HEK293 (cell line): ENCODE results near the gene LCOR.

ENCODE experiments used
- CTCF ChIA-PET: fragments of 350-600 bp; formaldehyde crosslinking; extraction: SDS; loops from one replicate; lab custom pipeline; 2021; ENCODE audit warnings: antibody characterized with exemption; lab: Yijun Ruan, JAX
- POLR2A ChIA-PET: fragments of 300-600 bp; formaldehyde crosslinking; extraction: SDS; loops from one replicate; lab custom pipeline; 2020; ENCODE audit warnings: antibody characterized with exemption, inconsistent platforms; lab: Yijun Ruan, JAX
- H3K27ac ChIP-seq: fragments of 200-500 bp; sonication (Bioruptor generic); 2 replicates; pipeline ENCODE4 v1.5.1; 2014; ENCODE audit warnings: low read depth, low read length, control low read depth, inconsistent platforms; ENCODE audit errors: extremely low read depth
- H3K36me3 ChIP-seq, 2 experiments: fragments of 200-500 bp in 1 of 2; sonication (Bioruptor generic) in 1 of 2; 1 replicate in 1 of 2; 2 replicates in 1 of 2; pipeline ENCODE4 v1.5.1; 2014 to 2017; ENCODE audit warnings: inconsistent platforms in 2 of 2, low read length in 2 of 2; ENCODE audit not compliant: control insufficient read depth in 2 of 2, insufficient read depth in 1 of 2
- H3K4me1 ChIP-seq: fragments of 200-500 bp; sonication (Bioruptor generic); 2 replicates; pipeline ENCODE4 v1.5.1; 2014; ENCODE audit warnings: mild to moderate bottlenecking, low read length, inconsistent platforms; ENCODE audit not compliant: control insufficient read depth, insufficient read depth
- H3K4me3 ChIP-seq: 2 replicates; pipeline ENCODE4 v1.5.1; 2011; ENCODE audit warnings: low read depth, mild to moderate bottlenecking, control low read depth, low read length, moderate library complexity
- H3K9me3 ChIP-seq: fragments of 200-500 bp; sonication (Bioruptor generic); 2 replicates; pipeline ENCODE4 v1.5.1; 2014; ENCODE audit warnings: low read depth, low read length, inconsistent platforms; ENCODE audit not compliant: control insufficient read depth, insufficient read depth
- BCL11A ChIP-seq: fragments of 450-650 bp; formaldehyde crosslinking; IDR thresholded peaks from 2 replicates; pipeline ENCODE4 v1.5.1; 2016; ENCODE audit warnings: low read depth, missing biosample characterization, missing genetic modification characterization
- FEZF1 ChIP-seq: fragments of 450-650 bp; formaldehyde crosslinking; IDR thresholded peaks from 2 replicates; pipeline ENCODE4 v1.5.1; 2016; ENCODE audit warnings: missing biosample characterization, missing genetic modification characterization
- GLI2 ChIP-seq: fragments of 450-650 bp; formaldehyde crosslinking; IDR thresholded peaks from 2 replicates; pipeline ENCODE4; 2017; ENCODE audit warnings: missing biosample characterization, missing genetic modification characterization, low read depth, borderline replicate concordance
- GLIS1 ChIP-seq: fragments of 450-650 bp; formaldehyde crosslinking; IDR thresholded peaks from 2 replicates; pipeline ENCODE4 v1.5.1; 2016; ENCODE audit warnings: missing biosample characterization, missing genetic modification characterization
- ZBTB21 ChIP-seq: fragments of 450-650 bp; formaldehyde crosslinking; IDR thresholded peaks from 2 replicates; pipeline ENCODE4 v1.5.1; 2017; ENCODE audit warnings: missing biosample characterization, missing genetic modification characterization
- ZBTB44 ChIP-seq: fragments of 450-650 bp; IDR thresholded peaks from 2 replicates; pipeline ENCODE4 v1.5.1; 2018; ENCODE audit warnings: missing biosample characterization, mild to moderate bottlenecking, missing genetic modification characterization
- ZBTB6 ChIP-seq: fragments of 450-650 bp; formaldehyde crosslinking; IDR thresholded peaks from 2 replicates; pipeline ENCODE4 v1.5.1; 2017; ENCODE audit warnings: missing biosample characterization, missing genetic modification characterization
- ZNF133 ChIP-seq: fragments of 450-650 bp; formaldehyde crosslinking; IDR thresholded peaks from 2 replicates; pipeline ENCODE4 v1.5.1; 2016; ENCODE audit warnings: missing biosample characterization, missing genetic modification characterization
- ZNF138 ChIP-seq: fragments of 450-650 bp; formaldehyde crosslinking; IDR thresholded peaks from 2 replicates; pipeline ENCODE4 v1.5.1; 2016; ENCODE audit warnings: missing biosample characterization, missing genetic modification characterization, borderline replicate concordance
- ZNF184 ChIP-seq: fragments of 450-650 bp; IDR thresholded peaks from 2 replicates; pipeline ENCODE4 v1.5.1; 2018; ENCODE audit warnings: missing biosample characterization, mild to moderate bottlenecking, missing genetic modification characterization
- ZNF48 ChIP-seq: fragments of 450-650 bp; formaldehyde crosslinking; IDR thresholded peaks from 2 replicates; pipeline ENCODE4 v1.5.1; 2016; ENCODE audit warnings: missing biosample characterization, missing genetic modification characterization
- ZNF548 ChIP-seq: fragments of 450-650 bp; formaldehyde crosslinking; IDR thresholded peaks from 2 replicates; pipeline ENCODE4 v1.5.1; 2016; ENCODE audit warnings: missing biosample characterization, missing genetic modification characterization
- ZNF558 ChIP-seq: fragments of 450-650 bp; formaldehyde crosslinking; IDR thresholded peaks from 2 replicates; pipeline ENCODE4 v1.5.1; 2016; ENCODE audit warnings: missing biosample characterization, missing genetic modification characterization
- ZNF624 ChIP-seq: fragments of 450-650 bp; formaldehyde crosslinking; IDR thresholded peaks from 2 replicates; pipeline ENCODE4 v1.5.1; 2017; ENCODE audit warnings: missing biosample characterization, missing genetic modification characterization
- ZNF843 ChIP-seq: fragments of 450-650 bp; formaldehyde crosslinking; IDR thresholded peaks from 2 replicates; pipeline ENCODE4 v1.5.1; 2016; ENCODE audit warnings: missing biosample characterization, missing genetic modification characterization
- ZSCAN18 ChIP-seq: fragments of 450-650 bp; formaldehyde crosslinking; IDR thresholded peaks from 2 replicates; pipeline ENCODE4 v1.5.1; 2016; ENCODE audit warnings: missing biosample characterization, missing genetic modification characterization
- ZXDB ChIP-seq: fragments of 450-650 bp; formaldehyde crosslinking; IDR thresholded peaks from 2 replicates; pipeline ENCODE4 v1.5.1; 2016; ENCODE audit warnings: missing biosample characterization, missing genetic modification characterization
- TF ChIP-seq, protein P1 (sequence below): fragments of 450-650 bp; formaldehyde crosslinking; IDR thresholded peaks from 2 replicates; pipeline ENCODE4 v1.5.1; 2017; ENCODE audit warnings: missing biosample characterization, mild to moderate bottlenecking, missing genetic modification characterization, moderate library complexity
- TF ChIP-seq, protein P2 (sequence below): fragments of 450-650 bp; formaldehyde crosslinking; IDR thresholded peaks from 2 replicates; pipeline ENCODE4 v1.5.1; 2017; ENCODE audit warnings: missing biosample characterization, missing genetic modification characterization
- TF ChIP-seq, protein P3 (sequence below): fragments of 450-650 bp; formaldehyde crosslinking; IDR thresholded peaks from 2 replicates; pipeline ENCODE4 v1.5.1; 2016; ENCODE audit warnings: missing biosample characterization, missing genetic modification characterization
- TF ChIP-seq, protein P4 (sequence below): fragments of 450-650 bp; formaldehyde crosslinking; IDR thresholded peaks from 2 replicates; pipeline ENCODE4 v1.5.1; 2016; ENCODE audit warnings: missing biosample characterization, missing genetic modification characterization

LCOR gene

GRCh38 chr10:97013568-97013967, 181.5 kb downstream of the LCOR start (continued):
- TF ChIP-seq ZNF558 (tag by site-specific recombination): no peak
- TF ChIP-seq GLI2 (tag by site-specific recombination): no peak
- TF ChIP-seq ZNF843 (tag by site-specific recombination): no peak
- TF ChIP-seq, all 188 proteins: peak for 0

- ChIA-PET CTCF (interaction anchor here (0.7 kb wide), 2 partner anchors 519 to 638 kb away, joined by 3 to 4 read pairs; no protein-coding TSS in a partner anchor), POLR2A (no interaction called here)
- no peaks in the 10 kb centered on the region for H3K36me3 ChIP-seq
- H3K9me3 ChIP-seq: no peaks in the 10 kb centered on the region
- no peak overlapping the region for H3K27ac ChIP-seq
- no peak for TF ChIP-seq ZNF548
- no peak for TF ChIP-seq ZXDB (tag by site-specific recombination)
- TF ChIP-seq, protein P1, sequence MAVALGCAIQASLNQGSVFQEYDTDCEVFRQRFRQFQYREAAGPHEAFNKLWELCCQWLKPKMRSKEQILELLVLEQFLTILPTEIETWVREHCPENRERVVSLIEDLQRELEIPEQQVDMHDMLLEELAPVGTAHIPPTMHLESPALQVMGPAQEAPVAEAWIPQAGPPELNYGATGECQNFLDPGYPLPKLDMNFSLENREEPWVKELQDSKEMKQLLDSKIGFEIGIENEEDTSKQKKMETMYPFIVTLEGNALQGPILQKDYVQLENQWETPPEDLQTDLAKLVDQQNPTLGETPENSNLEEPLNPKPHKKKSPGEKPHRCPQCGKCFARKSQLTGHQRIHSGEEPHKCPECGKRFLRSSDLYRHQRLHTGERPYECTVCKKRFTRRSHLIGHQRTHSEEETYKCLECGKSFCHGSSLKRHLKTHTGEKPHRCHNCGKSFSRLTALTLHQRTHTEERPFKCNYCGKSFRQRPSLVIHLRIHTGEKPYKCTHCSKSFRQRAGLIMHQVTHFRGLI (tag by site-specific recombination): no peak
- TF ChIP-seq, all 188 proteins: peak for 0
- no peaks in the 10 kb centered on the region for H3K4me1 ChIP-seq
- H3K4me3 ChIP-seq: no peak overlapping the region
Measured at GRCh38 chr10:97013983-97014382, 181.9 kb downstream of the LCOR start.

DNA sequence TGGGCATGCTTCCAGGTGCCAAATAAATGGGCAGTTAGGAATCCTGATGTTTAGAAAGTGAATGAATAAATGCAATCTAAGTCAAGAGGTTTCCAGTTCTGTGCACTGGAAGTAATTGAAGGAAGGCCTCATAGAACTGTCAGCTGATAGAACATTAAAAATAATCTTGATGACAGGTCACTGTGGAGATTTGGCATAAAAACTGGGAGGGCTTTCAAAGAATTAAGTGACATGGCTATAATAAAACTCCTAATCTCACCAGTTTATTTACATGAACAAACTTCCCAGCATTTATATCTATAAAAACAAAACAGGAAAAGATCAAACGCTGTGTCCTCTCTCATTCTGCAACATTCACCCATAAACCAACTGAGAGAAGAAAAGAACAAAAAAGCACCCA, 183.1 kb downstream of the LCOR start:
- ChIA-PET CTCF (interaction anchor here (0.6 to 1.1 kb wide), 3 partner anchors 10 to 102 kb away, joined by 4 to 6 read pairs (median 4); no protein-coding TSS in a partner anchor), POLR2A (no interaction called here)
- Histone ChIP-seq H3K4me3 (no peak overlapping the region), H3K4me1 (no peaks in the 10 kb centered on the region), H3K36me3 (no peaks in the 10 kb centered on the region), H3K9me3 (no peaks in the 10 kb centered on the region), H3K27ac (no peak overlapping the region)
- TF ChIP-seq GLIS1 (tag by site-specific recombination) (no peak), ZBTB6 (no peak), ZNF184 (tag by site-specific recombination) (no peak), ZNF843 (tag by site-specific recombination) (0 out of 2 replicates have a peak, but pooled peaks have one; percentile 44), FEZF1 (peak; percentile 83), ZNF48 (tag by site-specific recombination) (no peak), ZNF624 (tag by site-specific recombination) (no peak), ZBTB21 (tag by site-specific recombination) (no peak), ZBTB44 (no peak), ZNF133 (no peak), ZNF138 (tag by site-specific recombination) (no peak), BCL11A (tag by site-specific recombination) (no peak), ZSCAN18 (tag by site-specific recombination) (no peak)
- TF ChIP-seq, protein P2, sequence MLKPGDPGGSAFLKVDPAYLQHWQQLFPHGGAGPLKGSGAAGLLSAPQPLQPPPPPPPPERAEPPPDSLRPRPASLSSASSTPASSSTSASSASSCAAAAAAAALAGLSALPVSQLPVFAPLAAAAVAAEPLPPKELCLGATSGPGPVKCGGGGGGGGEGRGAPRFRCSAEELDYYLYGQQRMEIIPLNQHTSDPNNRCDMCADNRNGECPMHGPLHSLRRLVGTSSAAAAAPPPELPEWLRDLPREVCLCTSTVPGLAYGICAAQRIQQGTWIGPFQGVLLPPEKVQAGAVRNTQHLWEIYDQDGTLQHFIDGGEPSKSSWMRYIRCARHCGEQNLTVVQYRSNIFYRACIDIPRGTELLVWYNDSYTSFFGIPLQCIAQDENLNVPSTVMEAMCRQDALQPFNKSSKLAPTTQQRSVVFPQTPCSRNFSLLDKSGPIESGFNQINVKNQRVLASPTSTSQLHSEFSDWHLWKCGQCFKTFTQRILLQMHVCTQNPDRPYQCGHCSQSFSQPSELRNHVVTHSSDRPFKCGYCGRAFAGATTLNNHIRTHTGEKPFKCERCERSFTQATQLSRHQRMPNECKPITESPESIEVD: peak; percentile 69
- TF ChIP-seq, protein P3, sequence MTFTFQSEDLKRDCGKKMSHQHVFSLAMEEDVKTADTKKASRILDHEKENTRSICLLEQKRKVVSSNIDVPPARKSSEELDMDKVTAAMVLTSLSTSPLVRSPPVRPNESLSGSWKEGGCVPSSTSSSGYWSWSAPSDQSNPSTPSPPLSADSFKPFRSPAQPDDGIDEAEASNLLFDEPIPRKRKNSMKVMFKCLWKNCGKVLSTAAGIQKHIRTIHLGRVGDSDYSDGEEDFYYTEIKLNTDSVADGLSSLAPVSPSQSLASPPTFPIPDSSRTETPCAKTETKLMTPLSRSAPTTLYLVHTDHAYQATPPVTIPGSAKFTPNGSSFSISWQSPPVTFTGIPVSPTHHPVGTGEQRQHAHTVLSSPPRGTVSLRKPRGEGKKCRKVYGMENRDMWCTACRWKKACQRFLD (tag by site-specific recombination): no peak
- TF ChIP-seq, protein P4, sequence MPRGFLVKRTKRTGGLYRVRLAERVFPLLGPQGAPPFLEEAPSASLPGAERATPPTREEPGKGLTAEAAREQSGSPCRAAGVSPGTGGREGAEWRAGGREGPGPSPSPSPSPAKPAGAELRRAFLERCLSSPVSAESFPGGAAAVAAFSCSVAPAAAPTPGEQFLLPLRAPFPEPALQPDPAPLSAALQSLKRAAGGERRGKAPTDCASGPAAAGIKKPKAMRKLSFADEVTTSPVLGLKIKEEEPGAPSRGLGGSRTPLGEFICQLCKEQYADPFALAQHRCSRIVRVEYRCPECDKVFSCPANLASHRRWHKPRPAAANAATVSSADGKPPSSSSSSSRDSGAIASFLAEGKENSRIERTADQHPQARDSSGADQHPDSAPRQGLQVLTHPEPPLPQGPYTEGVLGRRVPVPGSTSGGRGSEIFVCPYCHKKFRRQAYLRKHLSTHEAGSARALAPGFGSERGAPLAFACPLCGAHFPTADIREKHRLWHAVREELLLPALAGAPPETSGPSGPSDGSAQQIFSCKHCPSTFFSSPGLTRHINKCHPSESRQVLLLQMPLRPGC (tag by site-specific recombination): no peak
- TF ChIP-seq, protein P1 (tag by site-specific recombination): no peak
